ENCODE measurements around the gene IPCEF1. TPM values are rescaled to one million over a fixed set of nuclear protein-coding genes. Genes with fewer than 3 reads are reported as not detected.

Gene IPCEF1
- total and polyA plus RNA-seq, 4 donors = 0.46 to 2.8 (median 1.3) TPM

DNA sequence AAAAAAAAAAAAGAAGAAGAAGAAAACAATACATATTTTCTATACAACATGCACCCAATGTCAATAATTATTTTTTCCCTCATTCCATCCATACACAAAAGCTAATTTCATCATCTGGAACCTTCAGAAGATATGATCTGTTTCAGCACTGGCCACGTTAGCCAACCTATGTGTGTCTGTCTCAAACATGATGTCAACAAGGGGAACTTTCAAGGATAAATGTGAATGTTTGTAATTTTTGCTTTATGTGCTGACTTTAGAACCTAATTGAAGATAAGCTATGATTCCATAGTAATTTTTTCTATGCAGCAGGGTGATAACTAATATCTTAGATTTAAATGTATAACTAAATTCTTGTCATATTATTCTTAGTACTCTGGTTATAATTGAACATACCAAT, 37.9 kb downstream of the IPCEF1 start (continued):
- TF ChIP-seq, protein P1, sequence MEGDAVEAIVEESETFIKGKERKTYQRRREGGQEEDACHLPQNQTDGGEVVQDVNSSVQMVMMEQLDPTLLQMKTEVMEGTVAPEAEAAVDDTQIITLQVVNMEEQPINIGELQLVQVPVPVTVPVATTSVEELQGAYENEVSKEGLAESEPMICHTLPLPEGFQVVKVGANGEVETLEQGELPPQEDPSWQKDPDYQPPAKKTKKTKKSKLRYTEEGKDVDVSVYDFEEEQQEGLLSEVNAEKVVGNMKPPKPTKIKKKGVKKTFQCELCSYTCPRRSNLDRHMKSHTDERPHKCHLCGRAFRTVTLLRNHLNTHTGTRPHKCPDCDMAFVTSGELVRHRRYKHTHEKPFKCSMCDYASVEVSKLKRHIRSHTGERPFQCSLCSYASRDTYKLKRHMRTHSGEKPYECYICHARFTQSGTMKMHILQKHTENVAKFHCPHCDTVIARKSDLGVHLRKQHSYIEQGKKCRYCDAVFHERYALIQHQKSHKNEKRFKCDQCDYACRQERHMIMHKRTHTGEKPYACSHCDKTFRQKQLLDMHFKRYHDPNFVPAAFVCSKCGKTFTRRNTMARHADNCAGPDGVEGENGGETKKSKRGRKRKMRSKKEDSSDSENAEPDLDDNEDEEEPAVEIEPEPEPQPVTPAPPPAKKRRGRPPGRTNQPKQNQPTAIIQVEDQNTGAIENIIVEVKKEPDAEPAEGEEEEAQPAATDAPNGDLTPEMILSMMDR (IDR thresholded peaks at IDR 0.05; ENCODE audit: low read depth, low read length, missing input control) = no peak
- TF ChIP-seq HNF4A (conservative IDR thresholded peaks at IDR 0.05) (no peak), YY1 (IDR thresholded peaks at IDR 0.05) (no peak), FOXA2 (IDR thresholded peaks at IDR 0.05) (no peak), SP1 (IDR thresholded peaks at IDR 0.05) (no peak)

DNA sequence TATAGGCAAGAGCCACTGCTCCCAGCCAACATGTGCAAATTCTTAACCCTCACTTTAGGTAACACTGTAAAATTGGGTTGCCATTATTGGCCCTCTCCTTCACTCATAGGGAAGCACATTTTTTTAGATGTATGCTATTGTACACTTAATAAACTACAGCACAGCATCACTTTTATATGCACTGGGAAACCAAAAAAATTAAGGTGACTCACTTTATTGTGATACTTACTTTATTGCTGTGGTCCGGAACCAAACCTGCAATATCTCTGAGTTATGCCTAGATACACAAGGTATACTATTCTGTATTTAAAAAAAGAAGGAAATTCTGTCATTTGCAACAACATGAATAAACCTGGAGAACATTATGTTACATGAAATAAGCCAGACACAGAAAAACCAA, 40.5 kb downstream of the IPCEF1 start:
- no peaks in the 10 kb centered on the region for H3K9me3 ChIP-seq (ENCODE audit: control insufficient read depth in 4 of 4, low read length in 3 of 4)
- TF ChIP-seq YY1 (IDR thresholded peaks at IDR 0.05) (no peak), FOXA2 (IDR thresholded peaks at IDR 0.05) (no peak), NR2F2 (IDR thresholded peaks at IDR 0.05) (no peak), JUND (IDR thresholded peaks at IDR 0.05) (no peak), SP1 (IDR thresholded peaks at IDR 0.05) (no peak), RAD21 (IDR thresholded peaks at IDR 0.05) (no peak), FOXA1 (IDR thresholded peaks at IDR 0.05) (no peak), EGR1 (IDR thresholded peaks at IDR 0.05; ENCODE audit: low read depth in 2 of 2) (no peak), HNF4G (IDR thresholded peaks at IDR 0.05) (no peak)
- TF ChIP-seq, protein P2, sequence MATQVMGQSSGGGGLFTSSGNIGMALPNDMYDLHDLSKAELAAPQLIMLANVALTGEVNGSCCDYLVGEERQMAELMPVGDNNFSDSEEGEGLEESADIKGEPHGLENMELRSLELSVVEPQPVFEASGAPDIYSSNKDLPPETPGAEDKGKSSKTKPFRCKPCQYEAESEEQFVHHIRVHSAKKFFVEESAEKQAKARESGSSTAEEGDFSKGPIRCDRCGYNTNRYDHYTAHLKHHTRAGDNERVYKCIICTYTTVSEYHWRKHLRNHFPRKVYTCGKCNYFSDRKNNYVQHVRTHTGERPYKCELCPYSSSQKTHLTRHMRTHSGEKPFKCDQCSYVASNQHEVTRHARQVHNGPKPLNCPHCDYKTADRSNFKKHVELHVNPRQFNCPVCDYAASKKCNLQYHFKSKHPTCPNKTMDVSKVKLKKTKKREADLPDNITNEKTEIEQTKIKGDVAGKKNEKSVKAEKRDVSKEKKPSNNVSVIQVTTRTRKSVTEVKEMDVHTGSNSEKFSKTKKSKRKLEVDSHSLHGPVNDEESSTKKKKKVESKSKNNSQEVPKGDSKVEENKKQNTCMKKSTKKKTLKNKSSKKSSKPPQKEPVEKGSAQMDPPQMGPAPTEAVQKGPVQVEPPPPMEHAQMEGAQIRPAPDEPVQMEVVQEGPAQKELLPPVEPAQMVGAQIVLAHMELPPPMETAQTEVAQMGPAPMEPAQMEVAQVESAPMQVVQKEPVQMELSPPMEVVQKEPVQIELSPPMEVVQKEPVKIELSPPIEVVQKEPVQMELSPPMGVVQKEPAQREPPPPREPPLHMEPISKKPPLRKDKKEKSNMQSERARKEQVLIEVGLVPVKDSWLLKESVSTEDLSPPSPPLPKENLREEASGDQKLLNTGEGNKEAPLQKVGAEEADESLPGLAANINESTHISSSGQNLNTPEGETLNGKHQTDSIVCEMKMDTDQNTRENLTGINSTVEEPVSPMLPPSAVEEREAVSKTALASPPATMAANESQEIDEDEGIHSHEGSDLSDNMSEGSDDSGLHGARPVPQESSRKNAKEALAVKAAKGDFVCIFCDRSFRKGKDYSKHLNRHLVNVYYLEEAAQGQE (IDR thresholded peaks at IDR 0.05) = no peak
- TF ChIP-seq, protein P3, sequence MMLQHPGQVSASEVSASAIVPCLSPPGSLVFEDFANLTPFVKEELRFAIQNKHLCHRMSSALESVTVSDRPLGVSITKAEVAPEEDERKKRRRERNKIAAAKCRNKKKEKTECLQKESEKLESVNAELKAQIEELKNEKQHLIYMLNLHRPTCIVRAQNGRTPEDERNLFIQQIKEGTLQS (IDR thresholded peaks at IDR 0.05) = no peak
- TF ChIP-seq, protein P4, sequence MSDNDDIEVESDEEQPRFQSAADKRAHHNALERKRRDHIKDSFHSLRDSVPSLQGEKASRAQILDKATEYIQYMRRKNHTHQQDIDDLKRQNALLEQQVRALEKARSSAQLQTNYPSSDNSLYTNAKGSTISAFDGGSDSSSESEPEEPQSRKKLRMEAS (IDR thresholded peaks at IDR 0.05) = no peak
- TF ChIP-seq, protein P1 (IDR thresholded peaks at IDR 0.05; ENCODE audit: low read depth, low read length, missing input control) = no peak
- WGBS = 95% methylated on average over 1 of the region's 1 CpG
- H3K4me1 ChIP-seq (ENCODE audit: control insufficient read depth in 4 of 4, insufficient read depth in 4 of 4, low read length in 3 of 4) = peaks cover 0 to 2% (median 0%) of the 10 kb centered on the region in 4 donors
- no peak overlapping the region for H3K9ac ChIP-seq (ENCODE audit: low read depth in 1 of 2, low read length in 2 of 2)
- H3K4me3 ChIP-seq (ENCODE audit: low read depth in 1 of 3, low read length in 3 of 3) = no peak overlapping the region
- DNase-seq (ENCODE audit: low spot score) = no peak
- no peak overlapping the region for H3K27ac ChIP-seq (ENCODE audit: low read depth in 1 of 2, low read length in 2 of 2)
- H3K36me3 ChIP-seq (ENCODE audit: control insufficient read depth in 4 of 4, insufficient read depth in 3 of 4, low read depth in 1 of 4, low read length in 3 of 4) = no peaks in the 10 kb centered on the region
- H3K27me3 ChIP-seq (ENCODE audit: control insufficient read depth in 4 of 4, insufficient read depth in 4 of 4, low read length in 3 of 4) = no peaks in the 10 kb centered on the region

All from liver (tissue), 9 donors.